HepG2 (cell line): ENCODE measurements around the gene CISD2. TPM values are rescaled to one million over a fixed set of nuclear protein-coding genes. Genes with fewer than 3 reads are reported as not detected.
A peak's percentile ranks its signal among the peaks of the same experiment; 100 is the strongest.

Experiments used
- CEBPG ChIP-seq: IDR thresholded peaks from 2 replicates; pipeline ENCODE4 v1.6.1; 2016
- HIVEP1 ChIP-seq: sonication (generic); formaldehyde crosslinking; IDR thresholded peaks from 2 replicates; pipeline ENCODE4 v1.4.0; 2020; ENCODE audit warnings: mild to moderate bottlenecking, missing genetic modification reagents
- HOXA5 ChIP-seq: sonication (generic); formaldehyde crosslinking; IDR thresholded peaks from 2 replicates; pipeline ENCODE4 v1.4.0; 2020; ENCODE audit warnings: missing genetic modification reagents
- KDM4B ChIP-seq: sonication (generic); formaldehyde crosslinking; IDR thresholded peaks from 2 replicates; pipeline ENCODE4 v1.4.0; 2020; ENCODE audit warnings: missing genetic modification reagents
- MATR3 ChIP-seq: sonication (generic); formaldehyde crosslinking; IDR thresholded peaks from 2 replicates; pipeline ENCODE4 v1.4.0; 2020; ENCODE audit warnings: missing genetic modification reagents
- RBAK ChIP-seq: sonication (generic); formaldehyde crosslinking; IDR thresholded peaks from 2 replicates; pipeline ENCODE4 v1.5.1; 2020; ENCODE audit warnings: mild to moderate bottlenecking, missing genetic modification reagents
- TEAD3 ChIP-seq: optimal IDR thresholded peaks from 2 replicates; pipeline ENCODE3; 2016; ENCODE audit warnings: borderline replicate concordance
- TFDP1 ChIP-seq: IDR thresholded peaks from 2 replicates; pipeline ENCODE4 v1.6.1; 2016; ENCODE audit warnings: missing compliant biosample characterization, missing genetic modification reagents, borderline replicate concordance
- YEATS2 ChIP-seq: sonication (generic); formaldehyde crosslinking; IDR thresholded peaks from 2 replicates; pipeline ENCODE4 v1.4.0; 2020; ENCODE audit warnings: missing genetic modification reagents, borderline replicate concordance
- ZKSCAN8 ChIP-seq: IDR thresholded peaks from 2 replicates; pipeline ENCODE4 v1.6.1; 2016; ENCODE audit warnings: borderline replicate concordance, missing genetic modification reagents, missing compliant biosample characterization
- ZNF230 ChIP-seq: sonication (generic); formaldehyde crosslinking; IDR thresholded peaks from 2 replicates; pipeline ENCODE4 v1.4.0; 2020; ENCODE audit warnings: mild to moderate bottlenecking, missing genetic modification reagents
- ZNF263 ChIP-seq: sonication (generic); formaldehyde crosslinking; IDR thresholded peaks from 2 replicates; pipeline ENCODE4 v1.4.0; 2020; ENCODE audit warnings: missing genetic modification reagents
- ZNF33B ChIP-seq: sonication (generic); formaldehyde crosslinking; IDR thresholded peaks from 2 replicates; pipeline ENCODE4 v1.5.1; 2020; ENCODE audit warnings: mild to moderate bottlenecking, missing genetic modification reagents
- ZNF451 ChIP-seq: sonication (generic); formaldehyde crosslinking; IDR thresholded peaks from 2 replicates; pipeline ENCODE4 v1.5.0; 2020; ENCODE audit warnings: mild to moderate bottlenecking, missing genetic modification reagents
- ZNF7 ChIP-seq: IDR thresholded peaks from 2 replicates; pipeline ENCODE4 v1.6.1; 2016; ENCODE audit warnings: missing biosample characterization, missing genetic modification reagents
- ZNF772 ChIP-seq: sonication (generic); formaldehyde crosslinking; IDR thresholded peaks from 2 replicates; pipeline ENCODE4 v1.5.0; 2020; ENCODE audit warnings: mild to moderate bottlenecking, missing genetic modification reagents
- ZUFSP ChIP-seq: sonication (generic); formaldehyde crosslinking; IDR thresholded peaks from 2 replicates; pipeline ENCODE4 v1.9.0; 2021; ENCODE audit warnings: missing genetic modification reagents, mild to moderate bottlenecking, borderline replicate concordance
- polyA plus RNA-seq, 8 experiments: library from polyadenylated mRNA; depleted of rRNA in 3 of 8; stranded (reverse) in 7 of 8; unstranded in 1 of 8; fragments of >200 nt; fragmentation: Illumina TruSeq in 4 of 8; extraction: Trizol in 4 of 8; gene quantifications; 2 replicates each; pipeline versions ENCODE4 v1.2.1 to v1.2.3, GENCODE V29; 2011 to 2016; ENCODE audit warnings: low read depth in 4 of 8, missing spikeins in 1 of 8, mixed read lengths in 1 of 8; ENCODE audit not compliant: insufficient read depth in 1 of 8
- total RNA-seq, 5 experiments: library from RNA; depleted of rRNA; stranded (reverse); fragments of >200 nt; fragmentation: Illumina TruSeq; extraction: Trizol; gene quantifications; 2 replicates each; pipeline ENCODE4 v1.2.3, GENCODE V29; 2016; ENCODE audit warnings: low read depth in 1 of 5
- TF ChIP-seq, protein P1 (sequence below): sonication (generic); formaldehyde crosslinking; IDR thresholded peaks from 2 replicates; pipeline ENCODE4 v1.5.1; 2020; ENCODE audit warnings: mild to moderate bottlenecking, moderate library complexity, missing genetic modification reagents
- TF ChIP-seq, protein P2 (sequence below): sonication (generic); formaldehyde crosslinking; IDR thresholded peaks from 2 replicates; pipeline ENCODE4 v1.4.0; 2020; ENCODE audit warnings: mild to moderate bottlenecking, missing genetic modification reagents
- TF ChIP-seq, protein P3 (sequence below): sonication (generic); formaldehyde crosslinking; IDR thresholded peaks from 2 replicates; pipeline ENCODE4 v1.4.0; 2020; ENCODE audit warnings: low read depth, missing genetic modification reagents

Gene CISD2
- total and polyA plus RNA-seq, 2 of the 13 experiments (the other 11 are each of a cell fraction or from before 2014, with no cell fraction given): 24.5 to 37.7 TPM

- TF ChIP-seq, protein P1, sequence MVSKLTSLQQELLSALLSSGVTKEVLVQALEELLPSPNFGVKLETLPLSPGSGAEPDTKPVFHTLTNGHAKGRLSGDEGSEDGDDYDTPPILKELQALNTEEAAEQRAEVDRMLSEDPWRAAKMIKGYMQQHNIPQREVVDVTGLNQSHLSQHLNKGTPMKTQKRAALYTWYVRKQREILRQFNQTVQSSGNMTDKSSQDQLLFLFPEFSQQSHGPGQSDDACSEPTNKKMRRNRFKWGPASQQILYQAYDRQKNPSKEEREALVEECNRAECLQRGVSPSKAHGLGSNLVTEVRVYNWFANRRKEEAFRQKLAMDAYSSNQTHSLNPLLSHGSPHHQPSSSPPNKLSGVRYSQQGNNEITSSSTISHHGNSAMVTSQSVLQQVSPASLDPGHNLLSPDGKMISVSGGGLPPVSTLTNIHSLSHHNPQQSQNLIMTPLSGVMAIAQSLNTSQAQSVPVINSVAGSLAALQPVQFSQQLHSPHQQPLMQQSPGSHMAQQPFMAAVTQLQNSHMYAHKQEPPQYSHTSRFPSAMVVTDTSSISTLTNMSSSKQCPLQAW (CRISPR knock-in tag): peak; percentile 74
- TF ChIP-seq ZNF230 (no peak; the same call in 1 of the 2 replicates), MATR3 (CRISPR knock-in tag) (no peak), ZNF451 (CRISPR knock-in tag) (no peak), HOXA5 (CRISPR knock-in tag) (peak; percentile 60), ZNF772 (CRISPR knock-in tag) (no peak), ZUFSP (CRISPR knock-in tag) (no peak), ZKSCAN8 (0 out of 2 replicates have a peak, but pooled peaks have one; percentile 58), KDM4B (CRISPR knock-in tag) (no peak), ZNF33B (CRISPR knock-in tag) (no peak; the same call in 1 of the 2 replicates), TFDP1 (peak; percentile 76; the same call in 1 of the 2 replicates), TEAD3 (CRISPR knock-in tag) (peak; percentile 86), ZNF263 (0 out of 2 replicates have a peak, but pooled peaks have one; percentile 5), ZNF7 (CRISPR knock-in tag) (no peak), YEATS2 (CRISPR knock-in tag) (peak; percentile 91; the same call in 1 of the 2 replicates), CEBPG (CRISPR knock-in tag) (peak; percentile 40; the same call in 1 of the 2 replicates), HIVEP1 (peak; percentile 78), RBAK (CRISPR knock-in tag) (no peak)
- TF ChIP-seq, protein P2, sequence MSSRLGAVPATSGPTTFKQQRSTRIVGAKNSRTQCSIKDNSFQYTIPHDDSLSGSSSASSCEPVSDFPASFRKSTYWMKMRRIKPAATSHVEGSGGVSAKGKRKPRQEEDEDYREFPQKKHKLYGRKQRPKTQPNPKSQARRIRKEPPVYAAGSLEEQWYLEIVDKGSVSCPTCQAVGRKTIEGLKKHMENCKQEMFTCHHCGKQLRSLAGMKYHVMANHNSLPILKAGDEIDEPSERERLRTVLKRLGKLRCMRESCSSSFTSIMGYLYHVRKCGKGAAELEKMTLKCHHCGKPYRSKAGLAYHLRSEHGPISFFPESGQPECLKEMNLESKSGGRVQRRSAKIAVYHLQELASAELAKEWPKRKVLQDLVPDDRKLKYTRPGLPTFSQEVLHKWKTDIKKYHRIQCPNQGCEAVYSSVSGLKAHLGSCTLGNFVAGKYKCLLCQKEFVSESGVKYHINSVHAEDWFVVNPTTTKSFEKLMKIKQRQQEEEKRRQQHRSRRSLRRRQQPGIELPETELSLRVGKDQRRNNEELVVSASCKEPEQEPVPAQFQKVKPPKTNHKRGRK (CRISPR knock-in tag): no peak
- TF ChIP-seq, protein P3, sequence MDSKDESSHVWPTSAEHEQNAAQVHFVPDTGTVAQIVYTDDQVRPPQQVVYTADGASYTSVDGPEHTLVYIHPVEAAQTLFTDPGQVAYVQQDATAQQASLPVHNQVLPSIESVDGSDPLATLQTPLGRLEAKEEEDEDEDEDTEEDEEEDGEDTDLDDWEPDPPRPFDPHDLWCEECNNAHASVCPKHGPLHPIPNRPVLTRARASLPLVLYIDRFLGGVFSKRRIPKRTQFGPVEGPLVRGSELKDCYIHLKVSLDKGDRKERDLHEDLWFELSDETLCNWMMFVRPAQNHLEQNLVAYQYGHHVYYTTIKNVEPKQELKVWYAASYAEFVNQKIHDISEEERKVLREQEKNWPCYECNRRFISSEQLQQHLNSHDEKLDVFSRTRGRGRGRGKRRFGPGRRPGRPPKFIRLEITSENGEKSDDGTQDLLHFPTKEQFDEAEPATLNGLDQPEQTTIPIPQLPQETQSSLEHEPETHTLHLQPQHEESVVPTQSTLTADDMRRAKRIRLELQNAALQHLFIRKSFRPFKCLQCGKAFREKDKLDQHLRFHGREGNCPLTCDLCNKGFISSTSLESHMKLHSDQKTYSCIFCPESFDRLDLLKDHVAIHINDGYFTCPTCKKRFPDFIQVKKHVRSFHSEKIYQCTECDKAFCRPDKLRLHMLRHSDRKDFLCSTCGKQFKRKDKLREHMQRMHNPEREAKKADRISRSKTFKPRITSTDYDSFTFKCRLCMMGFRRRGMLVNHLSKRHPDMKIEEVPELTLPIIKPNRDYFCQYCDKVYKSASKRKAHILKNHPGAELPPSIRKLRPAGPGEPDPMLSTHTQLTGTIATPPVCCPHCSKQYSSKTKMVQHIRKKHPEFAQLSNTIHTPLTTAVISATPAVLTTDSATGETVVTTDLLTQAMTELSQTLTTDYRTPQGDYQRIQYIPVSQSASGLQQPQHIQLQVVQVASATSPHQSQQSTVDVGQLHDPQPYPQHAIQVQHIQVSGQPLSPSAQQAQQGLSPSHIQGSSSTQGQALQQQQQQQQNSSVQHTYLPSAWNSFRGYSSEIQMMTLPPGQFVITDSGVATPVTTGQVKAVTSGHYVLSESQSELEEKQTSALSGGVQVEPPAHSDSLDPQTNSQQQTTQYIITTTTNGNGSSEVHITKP (CRISPR knock-in tag): peak; percentile 86; the same call in 1 of the 2 replicates
These were observed 40.9 kb upstream of the CISD2 start (continued) for GRCh38 chr4:102827674-102828496.
